ENCODE results near the gene UBTD1. TPM values are rescaled to one million over a fixed set of nuclear protein-coding genes. Genes with fewer than 3 reads are reported as not detected.
A peak's percentile ranks its signal among the peaks of the same experiment; 100 is the strongest.

UBTD1 gene
- total and polyA plus RNA-seq, 10 donors = 4.5 to 17.6 (median 11.8) TPM

DNA sequence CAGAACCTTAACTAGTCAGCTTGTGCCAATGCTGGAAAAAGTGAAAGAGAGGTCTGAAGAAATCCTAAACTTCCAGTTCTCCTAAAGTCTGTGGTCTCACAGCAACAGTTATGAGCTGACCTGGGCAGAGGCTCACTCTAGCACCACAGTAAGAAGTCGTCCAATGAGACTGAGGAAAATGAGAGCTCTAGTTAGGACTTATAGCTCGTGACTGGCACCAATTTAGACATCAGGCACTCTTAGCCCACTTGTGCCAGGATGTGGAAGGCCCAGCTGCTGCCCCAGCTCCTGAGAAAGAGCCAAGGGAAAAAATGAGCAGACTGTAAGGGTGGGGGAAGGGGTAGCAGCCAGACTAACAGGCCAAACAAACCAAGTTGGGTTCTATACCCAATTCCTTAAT, 8.1 kb upstream of the UBTD1 start:
- intact Hi-C loops (cut with DNase I; ENCODE audit: low total_unique reads) = no loop called here
- Histone ChIP-seq H3K4me3 (no peak overlapping the region), H3K27me3 (replicated peaks in 1 of 7) (no peaks in the 10 kb centered on the region), H3K27ac (no peak overlapping the region), H3K9me3 (no peaks in the 10 kb centered on the region), H3K4me1 (peaks cover 5 to 65% (median 35%) of the 10 kb centered on the region in 6 donors), H3K36me3 (peaks cover 0 to 31% (median 3%) of the 10 kb centered on the region in 6 donors)
- TF ChIP-seq, protein P1, sequence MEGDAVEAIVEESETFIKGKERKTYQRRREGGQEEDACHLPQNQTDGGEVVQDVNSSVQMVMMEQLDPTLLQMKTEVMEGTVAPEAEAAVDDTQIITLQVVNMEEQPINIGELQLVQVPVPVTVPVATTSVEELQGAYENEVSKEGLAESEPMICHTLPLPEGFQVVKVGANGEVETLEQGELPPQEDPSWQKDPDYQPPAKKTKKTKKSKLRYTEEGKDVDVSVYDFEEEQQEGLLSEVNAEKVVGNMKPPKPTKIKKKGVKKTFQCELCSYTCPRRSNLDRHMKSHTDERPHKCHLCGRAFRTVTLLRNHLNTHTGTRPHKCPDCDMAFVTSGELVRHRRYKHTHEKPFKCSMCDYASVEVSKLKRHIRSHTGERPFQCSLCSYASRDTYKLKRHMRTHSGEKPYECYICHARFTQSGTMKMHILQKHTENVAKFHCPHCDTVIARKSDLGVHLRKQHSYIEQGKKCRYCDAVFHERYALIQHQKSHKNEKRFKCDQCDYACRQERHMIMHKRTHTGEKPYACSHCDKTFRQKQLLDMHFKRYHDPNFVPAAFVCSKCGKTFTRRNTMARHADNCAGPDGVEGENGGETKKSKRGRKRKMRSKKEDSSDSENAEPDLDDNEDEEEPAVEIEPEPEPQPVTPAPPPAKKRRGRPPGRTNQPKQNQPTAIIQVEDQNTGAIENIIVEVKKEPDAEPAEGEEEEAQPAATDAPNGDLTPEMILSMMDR (IDR thresholded peaks at IDR 0.05 in 8 of 11, conservative IDR thresholded peaks at IDR 0.05 in 3 of 11) = no peak
- TF ChIP-seq POLR2AphosphoS5 (IDR thresholded peaks at IDR 0.05) = no peak
- DNase-seq = no peak
- WGBS, 5 donors = 63 to 79% (median 69%) methylated on average over 2 of the region's 2 CpGs

GRCh38 chr10:97494151-97494550, 4.6 kb upstream of the UBTD1 start:
- no peak for DNase-seq
- H3K27ac ChIP-seq = peak overlapping the region in 1 of 8 donors; percentile 53
- no peak overlapping the region for H3K4me3 ChIP-seq
- TF ChIP-seq POLR2A (IDR thresholded peaks at IDR 0.05) = no peak
- H3K9me3 ChIP-seq = no peaks in the 10 kb centered on the region
- peaks cover 0 to 18% (median 0%) of the 10 kb centered on the region in 6 donors for H3K36me3 ChIP-seq
- WGBS, 5 donors = 35 to 54% (median 43%) methylated on average over 2 of the region's 2 CpGs
- intact Hi-C loops (cut with DNase I; ENCODE audit: low total_unique reads) = no loop called here
- peaks cover 0 to 2% (median 0%) of the 10 kb centered on the region in 7 donors for H3K27me3 ChIP-seq (replicated peaks in 1 of 7)
- H3K4me1 ChIP-seq = peaks cover 15 to 80% (median 53%) of the 10 kb centered on the region in 6 donors

GRCh38 chr10:97494863-97495506, 3.7 kb upstream of the UBTD1 start:
- H3K4me1 ChIP-seq = peaks cover 15 to 81% (median 56%) of the 10 kb centered on the region in 6 donors
- intact Hi-C loops (cut with DNase I; ENCODE audit: low total_unique reads) = no loop called here
- no peak for DNase-seq

DNA sequence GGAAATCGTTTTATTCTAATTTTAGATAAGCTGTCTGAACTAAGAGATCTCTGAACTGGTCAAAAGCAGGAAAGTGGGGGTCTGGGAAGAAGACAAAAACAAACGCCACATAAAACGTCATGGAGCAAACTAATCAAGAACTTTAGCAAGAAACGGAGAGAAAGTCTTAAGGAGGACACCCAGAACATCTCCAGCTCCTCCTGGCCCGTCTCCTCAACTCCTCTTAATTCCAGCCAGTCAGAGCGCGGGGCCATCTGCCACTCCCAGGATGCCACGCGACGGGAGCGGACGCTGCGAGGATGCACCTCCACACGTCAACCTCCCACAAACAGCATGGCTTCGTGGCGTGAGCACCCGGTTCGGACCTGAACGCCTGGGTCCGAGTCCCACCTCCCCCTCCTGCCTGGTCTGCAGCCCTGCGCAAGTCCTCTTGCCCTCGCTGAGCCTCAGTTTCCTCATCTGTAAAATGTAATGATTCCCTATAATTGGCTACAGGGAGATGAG, 1.1 kb upstream of the UBTD1 start:
- H3K27me3 ChIP-seq (replicated peaks in 1 of 7) = peaks cover 0 to 23% (median 0%) of the 10 kb centered on the region in 7 donors
- WGBS, 5 donors = 0 to 1% (median 0%) methylated on average over 21 to 22 of the region's 22 CpGs
- no peaks in the 10 kb centered on the region for H3K9me3 ChIP-seq
- TF ChIP-seq, protein P1 (IDR thresholded peaks at IDR 0.05 in 8 of 11, conservative IDR thresholded peaks at IDR 0.05 in 3 of 11) = no peak
- TF ChIP-seq POLR2AphosphoS5 (IDR thresholded peaks at IDR 0.05) = peak; percentile 34 to 76 (median 72)
- H3K4me1 ChIP-seq = peaks cover 15 to 81% (median 52%) of the 10 kb centered on the region in 6 donors
- peak; percentile 93 for DNase-seq
- intact Hi-C loops (cut with DNase I; ENCODE audit: low total_unique reads) = no loop called here
- H3K4me3 ChIP-seq = peak overlapping the region; percentile 79 to 99 (median 96)
- peak overlapping the region; percentile 88 to 98 (median 94) for H3K27ac ChIP-seq
- H3K36me3 ChIP-seq = peaks cover 0 to 11% (median 0%) of the 10 kb centered on the region in 6 donors

More at GRCh38 chr10:97494863-97495506, 3.7 kb upstream of the UBTD1 start:
- peak overlapping the region in 3 of 8 donors; percentile 4 to 31 (median 30) for H3K27ac ChIP-seq
- 46 to 56% (median 48%) methylated on average over 7 of the region's 7 CpGs for WGBS, 5 donors
- peaks cover 0 to 10% (median 0%) of the 10 kb centered on the region in 7 donors for H3K27me3 ChIP-seq (replicated peaks in 1 of 7)
- peaks cover 0 to 18% (median 0%) of the 10 kb centered on the region in 6 donors for H3K36me3 ChIP-seq
- H3K4me3 ChIP-seq = no peak overlapping the region
- TF ChIP-seq, protein P1 (IDR thresholded peaks at IDR 0.05 in 8 of 11, conservative IDR thresholded peaks at IDR 0.05 in 3 of 11) = no peak
- no peak for TF ChIP-seq POLR2A (IDR thresholded peaks at IDR 0.05)
- no peak for TF ChIP-seq POLR2AphosphoS5 (IDR thresholded peaks at IDR 0.05)
- no peaks in the 10 kb centered on the region for H3K9me3 ChIP-seq

Data from spleen (tissue), 11 donors.